Activated CD8-positive, alpha-beta T cell treated with anti-CD3 and anti-CD28 coated beads for 36 hours (primary cell): ENCODE results near the gene MEOX2. TPM values are rescaled to one million over a fixed set of nuclear protein-coding genes. Genes with fewer than 3 reads are reported as not detected.

Experiments used
- ATAC-seq: fragments of 200-7000 bp; cut with Tn5 transposase; one replicate; pipeline ENCODE4 v1.10.0; 2021; ENCODE audit warnings: mild to moderate bottlenecking, moderate library complexity
- CTCF ChIA-PET: fragments of 350-600 bp; sonication (Branson Sonifier 250); formaldehyde crosslinking; loops from one replicate; lab custom pipeline; 2021; ENCODE audit warnings: antibody characterized with exemption; lab: Charles Lee
- POLR2A ChIA-PET: fragments of 350-600 bp; sonication (Branson Sonifier 250); formaldehyde crosslinking; loops from one replicate; lab custom pipeline; 2021; ENCODE audit warnings: antibody characterized with exemption; lab: Charles Lee
- DNase-seq: peaks from one replicate; pipeline ENCODE4 v3.0.0-alpha.2; 2020
- H3K27ac Mint-ChIP-seq: one replicate; pipeline ENCODE4 v1.8.0; 2021; ENCODE audit warnings: mild to moderate bottlenecking, mixed read lengths
- H3K27me3 Mint-ChIP-seq: one replicate; pipeline ENCODE4 v1.8.0; 2021; ENCODE audit warnings: mixed read lengths
- H3K36me3 Mint-ChIP-seq: one replicate; pipeline ENCODE4 v1.8.0; 2021; ENCODE audit warnings: low read depth, mixed read lengths
- H3K4me1 Mint-ChIP-seq: one replicate; pipeline ENCODE4 v1.8.0; 2021; ENCODE audit warnings: low read depth, mixed read lengths
- H3K4me3 Mint-ChIP-seq: one replicate; pipeline ENCODE4 v1.8.0; 2021; ENCODE audit warnings: mild to moderate bottlenecking, moderate library complexity, mixed read lengths
- H3K9me3 Mint-ChIP-seq: one replicate; pipeline ENCODE4 v1.8.0; 2021; ENCODE audit warnings: mixed read lengths
- intact Hi-C: fragments of 100-400 bp; cut with micrococcal nuclease; formaldehyde crosslinking; loops from one replicate; pipeline ENCODE4 v1.10.0; 2022
- total RNA-seq, 2 experiments: library from RNA; stranded (reverse); gene quantifications; one replicate each; pipeline ENCODE4 v1.2.3, GENCODE V29; 2021
- TF ChIP-seq, protein P1 (sequence below): fragments of 200-600 bp; IDR thresholded peaks from one replicate; pipeline ENCODE4 v1.8.0; 2022; ENCODE audit warnings: antibody characterized with exemption, mild to moderate bottlenecking

MEOX2 gene
- total RNA-seq, 2 experiments from 2014 or later, result not detected

DNA sequence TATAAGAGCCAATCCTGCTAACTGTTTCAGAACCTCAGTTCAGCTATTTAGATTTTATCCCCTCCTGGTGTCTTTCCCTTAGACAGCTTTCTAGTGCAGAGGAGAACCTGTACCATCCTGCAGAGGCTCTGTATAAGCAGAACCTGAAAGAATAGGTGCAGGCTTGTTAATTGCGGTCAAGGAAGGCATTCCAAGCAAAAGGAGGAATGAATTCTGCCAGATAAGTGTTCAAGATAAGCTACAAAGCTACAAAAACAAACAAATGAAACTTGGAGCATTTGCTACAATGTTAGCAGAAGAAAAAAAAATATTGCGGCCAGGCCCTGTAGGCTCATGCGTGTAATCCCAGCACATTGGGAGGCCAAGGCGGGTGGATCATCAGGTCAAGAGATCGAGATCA is 92.0 kb downstream of the MEOX2 start:
- no peaks in the 10 kb centered on the region for H3K27me3 Mint-ChIP-seq
- DNase-seq (no peak), ATAC-seq (no peak)
- peaks cover 2% of the 10 kb centered on the region for H3K9me3 Mint-ChIP-seq
- no peaks in the 10 kb centered on the region for H3K36me3 Mint-ChIP-seq
- POLR2A ChIA-PET, result no interaction called here
- no peak overlapping the region for H3K4me3 Mint-ChIP-seq
- CTCF ChIA-PET, result no interaction called here
- H3K27ac Mint-ChIP-seq, result no peak overlapping the region
- intact Hi-C loops, result no loop called here
- H3K4me1 Mint-ChIP-seq, result no peaks in the 10 kb centered on the region
- TF ChIP-seq, protein P1, sequence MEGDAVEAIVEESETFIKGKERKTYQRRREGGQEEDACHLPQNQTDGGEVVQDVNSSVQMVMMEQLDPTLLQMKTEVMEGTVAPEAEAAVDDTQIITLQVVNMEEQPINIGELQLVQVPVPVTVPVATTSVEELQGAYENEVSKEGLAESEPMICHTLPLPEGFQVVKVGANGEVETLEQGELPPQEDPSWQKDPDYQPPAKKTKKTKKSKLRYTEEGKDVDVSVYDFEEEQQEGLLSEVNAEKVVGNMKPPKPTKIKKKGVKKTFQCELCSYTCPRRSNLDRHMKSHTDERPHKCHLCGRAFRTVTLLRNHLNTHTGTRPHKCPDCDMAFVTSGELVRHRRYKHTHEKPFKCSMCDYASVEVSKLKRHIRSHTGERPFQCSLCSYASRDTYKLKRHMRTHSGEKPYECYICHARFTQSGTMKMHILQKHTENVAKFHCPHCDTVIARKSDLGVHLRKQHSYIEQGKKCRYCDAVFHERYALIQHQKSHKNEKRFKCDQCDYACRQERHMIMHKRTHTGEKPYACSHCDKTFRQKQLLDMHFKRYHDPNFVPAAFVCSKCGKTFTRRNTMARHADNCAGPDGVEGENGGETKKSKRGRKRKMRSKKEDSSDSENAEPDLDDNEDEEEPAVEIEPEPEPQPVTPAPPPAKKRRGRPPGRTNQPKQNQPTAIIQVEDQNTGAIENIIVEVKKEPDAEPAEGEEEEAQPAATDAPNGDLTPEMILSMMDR, result no peak

DNA sequence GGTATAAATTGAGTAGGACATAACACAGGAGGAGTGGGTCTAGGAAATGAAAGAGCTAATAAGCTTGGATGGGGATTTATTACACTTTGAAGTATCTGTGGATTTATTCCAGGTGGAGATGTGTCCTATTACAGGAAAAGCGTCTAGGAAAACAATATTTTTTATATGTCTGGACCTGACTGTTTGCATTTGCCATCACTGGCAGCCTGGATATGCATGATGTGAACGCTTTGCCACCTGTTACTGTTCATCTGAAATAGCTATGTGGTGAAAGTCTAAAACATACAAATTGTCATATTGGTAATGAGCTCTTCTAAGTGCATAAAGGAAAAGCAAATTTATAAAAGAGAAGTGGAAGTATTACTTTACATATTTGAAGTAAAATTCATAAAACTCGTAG is 93.1 kb downstream of the MEOX2 start:
- H3K36me3 Mint-ChIP-seq, result no peaks in the 10 kb centered on the region
- ChIA-PET POLR2A (no interaction called here), CTCF (no interaction called here)
- no peak overlapping the region for H3K4me3 Mint-ChIP-seq
- peaks cover 2% of the 10 kb centered on the region for H3K9me3 Mint-ChIP-seq
- intact Hi-C loops, result no loop called here
- ATAC-seq (no peak), DNase-seq (no peak)
- no peak overlapping the region for H3K27ac Mint-ChIP-seq
- no peaks in the 10 kb centered on the region for H3K27me3 Mint-ChIP-seq
- H3K4me1 Mint-ChIP-seq, result no peaks in the 10 kb centered on the region
- TF ChIP-seq, protein P1, result no peak

- no peaks in the 10 kb centered on the region for H3K27me3 Mint-ChIP-seq
- TF ChIP-seq, protein P1, result no peak
- no peak for DNase-seq
- no peak for ATAC-seq
- no peak overlapping the region for H3K4me3 Mint-ChIP-seq
- ChIA-PET POLR2A (no interaction called here), CTCF (no interaction called here)
- H3K4me1 Mint-ChIP-seq, result no peaks in the 10 kb centered on the region
- no peak overlapping the region for H3K27ac Mint-ChIP-seq
- peaks cover 10% of the 10 kb centered on the region for H3K9me3 Mint-ChIP-seq
- H3K36me3 Mint-ChIP-seq, result no peaks in the 10 kb centered on the region
- intact Hi-C loops, result no loop called here
Measured at GRCh38 chr7:15586266-15586665, 100.2 kb downstream of the MEOX2 start.

DNA sequence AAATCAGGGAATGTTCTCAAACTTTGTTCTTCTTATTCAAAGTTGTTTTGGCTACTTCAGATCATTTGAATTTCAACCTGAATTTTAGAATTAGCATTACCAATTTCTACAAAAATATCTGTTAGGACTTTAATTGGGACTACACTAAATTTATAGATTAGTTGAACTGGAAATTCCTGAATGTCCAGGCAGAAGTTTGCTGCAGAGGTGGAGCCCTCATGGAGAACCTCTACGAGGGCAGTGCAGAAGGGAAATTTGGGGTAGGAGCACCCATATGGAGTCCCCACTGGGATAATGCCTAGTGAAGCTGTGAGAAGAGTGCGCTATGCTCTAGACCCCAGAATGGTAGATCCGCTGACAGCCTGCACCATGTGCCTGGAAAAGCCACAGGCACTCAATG is 101.9 kb downstream of the MEOX2 start:
- H3K9me3 Mint-ChIP-seq, result peaks cover 10% of the 10 kb centered on the region
- no peaks in the 10 kb centered on the region for H3K27me3 Mint-ChIP-seq
- no peaks in the 10 kb centered on the region for H3K4me1 Mint-ChIP-seq
- ChIA-PET CTCF (no interaction called here), POLR2A (no interaction called here)
- no peak overlapping the region for H3K4me3 Mint-ChIP-seq
- H3K27ac Mint-ChIP-seq, result no peak overlapping the region
- TF ChIP-seq, protein P1, result no peak
- intact Hi-C loops, result no loop called here
- ATAC-seq (no peak), DNase-seq (no peak)
- H3K36me3 Mint-ChIP-seq, result no peaks in the 10 kb centered on the region

GRCh38 chr7:15582773-15583172 is 103.7 kb downstream of the MEOX2 start:
- intact Hi-C loops, result no loop called here
- no peaks in the 10 kb centered on the region for H3K27me3 Mint-ChIP-seq
- H3K36me3 Mint-ChIP-seq, result no peaks in the 10 kb centered on the region
- TF ChIP-seq, protein P1, result no peak
- H3K4me3 Mint-ChIP-seq, result no peak overlapping the region
- DNase-seq (no peak), ATAC-seq (no peak)
- H3K27ac Mint-ChIP-seq, result no peak overlapping the region
- H3K4me1 Mint-ChIP-seq, result no peaks in the 10 kb centered on the region
- CTCF ChIA-PET, result no interaction called here
- peaks cover 5% of the 10 kb centered on the region for H3K9me3 Mint-ChIP-seq
- POLR2A ChIA-PET, result no interaction called here
